ENCODE measurements around the gene KCNC3. TPM values are rescaled to one million over a fixed set of nuclear protein-coding genes. Genes with fewer than 3 reads are reported as not detected.
A peak's percentile ranks its signal among the peaks of the same experiment; 100 is the strongest.

KCNC3 gene
- total and polyA plus RNA-seq, 10 of the 15 experiments (the other 5 are each of a cell fraction or from before 2014, with no cell fraction given): 0.08 to 3.8 (median 0.44) TPM; not detected in 2

DNA sequence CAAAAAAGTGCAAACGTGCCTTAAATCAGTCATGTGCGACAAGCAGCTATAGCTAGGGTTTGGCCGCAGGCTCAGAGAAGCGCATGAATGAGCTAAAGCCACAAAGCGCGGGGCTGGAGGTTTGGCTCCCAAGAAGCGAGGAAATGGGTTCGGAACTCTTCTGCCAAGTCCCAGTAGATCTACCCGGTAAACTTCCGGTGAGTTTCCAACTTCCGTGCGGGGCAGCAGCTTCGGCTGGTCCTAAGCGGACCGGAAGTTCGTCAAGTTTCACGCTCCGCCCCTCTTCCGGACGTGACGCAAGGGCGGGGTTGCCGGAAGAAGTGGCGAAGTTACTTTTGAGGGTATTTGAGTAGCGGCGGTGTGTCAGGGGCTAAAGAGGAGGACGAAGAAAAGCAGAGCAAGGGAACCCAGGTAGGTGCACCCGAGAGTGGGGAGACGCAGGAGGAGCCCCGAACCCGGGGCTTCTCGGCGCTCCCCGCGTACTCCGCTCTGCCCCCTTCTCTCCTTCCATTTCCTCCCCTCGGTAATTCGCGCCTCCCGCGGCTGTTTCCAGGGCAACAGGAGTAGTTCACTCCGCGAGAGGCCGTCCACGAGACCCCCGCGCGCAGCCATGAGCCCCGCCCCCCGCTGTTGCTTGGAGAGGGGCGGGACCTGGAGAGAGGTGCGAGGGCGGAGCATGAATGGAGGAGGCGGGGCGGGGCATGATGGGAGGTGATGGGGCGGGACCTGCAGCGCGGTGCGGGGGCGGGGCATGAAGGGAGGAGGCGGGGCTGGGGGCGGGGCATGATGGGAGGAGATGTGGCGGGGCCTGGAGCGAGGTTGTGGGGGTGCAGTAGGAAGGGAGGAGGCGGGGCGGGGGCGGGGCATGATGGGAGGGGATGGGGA, 47.2 kb upstream of the KCNC3 start, which contains the start of gene NR1H2:
TSS of gene NR1H2 (plus strand) at position 292 of the 885 bp plus-strand sequence. CDS start 1,149 bp downstream, outside the sequence.
- peak; percentile 98 for FAIRE-seq
- RAD21 ChIA-PET (ENCODE audit: unreplicated experiment): interaction anchor here (1.0 to 1.6 kb wide), 5 partner anchors 19 to 86 kb away, joined by 3 to 8 read pairs (median 4); no protein-coding TSS in a partner anchor
- intact Hi-C loops (cut with micrococcal nuclease; ENCODE audit: unreplicated experiment): no loop called here
- peaks cover 7% of the 10 kb centered on the region; the same call in 1 of the 2 replicates for H3K4me1 ChIP-seq (ENCODE audit: control insufficient read depth, insufficient read depth, low read length)
- H3K79me2 ChIP-seq (ENCODE audit: control insufficient read depth, insufficient read depth, low read length): peaks cover 5% of the 10 kb centered on the region
- no TSS peak for BruUV-seq (replicated peaks)
- in situ Hi-C loops (cut with MboI): no loop called here
- H3K9me3 ChIP-seq (replicated peaks; ENCODE audit: control insufficient read depth, insufficient read depth, low read length): no peaks in the 10 kb centered on the region
- H2AFZ ChIP-seq (ENCODE audit: control insufficient read depth, low read depth, low read length): peak within 1 kb of the TSS; percentile 86
- peaks cover 5 to 16% of the 10 kb centered on the region in 2 experiments; a peak in 3 of 4 replicates for H3K36me3 ChIP-seq (ENCODE audit: control insufficient read depth in 2 of 2, insufficient read depth in 2 of 2, low read length in 1 of 2)
- H3K9ac ChIP-seq (ENCODE audit: control insufficient read depth, insufficient read depth, low read length): peak within 1 kb of the TSS; percentile 91
- WGBS (ENCODE audit: insufficient coverage, insufficient replicate concordance, low lambda C conversion rate, missing lambda C conversion rate): under 1% methylated on average over 48 of the region's 67 CpGs
- POLR2A ChIA-PET: interaction anchor here (0.5 to 2.1 kb wide), 9 partner anchors 8 to 84 kb away, joined by 3 to 10 read pairs (median 4); partner anchors contain the start of genes POLD1 and SPIB
- DNase-seq (ENCODE audit: low read depth, low spot score): peak; percentile 90
- H3K27ac ChIP-seq (ENCODE audit: control insufficient read depth, insufficient read depth): peak within 1 kb of the TSS; percentile 94
- no peaks in the 10 kb centered on the region for H3K27me3 ChIP-seq (replicated peaks in 1 of 2; ENCODE audit: control insufficient read depth in 2 of 2, insufficient read depth in 2 of 2, low read length in 1 of 2)
- CTCF ChIA-PET: interaction anchor here (0.6 to 2.4 kb wide), 8 partner anchors 10 to 180 kb away, joined by 3 to 11 read pairs (median 5); partner anchors contain the start of genes KCNC3 and NAPSA
- SMC1A ChIA-PET (ENCODE audit: uncharacterized antibody, unreplicated experiment): interaction anchor here (0.7 to 2.3 kb wide), 8 partner anchors 9 to 407 kb away, joined by 3 to 16 read pairs (median 4); partner anchors contain the start of gene POLD1
- H4K20me1 ChIP-seq (ENCODE audit: control insufficient read depth, insufficient read depth): no peaks in the 10 kb centered on the region
- H3K4me2 ChIP-seq (ENCODE audit: control insufficient read depth, insufficient read depth): peak within 1 kb of the TSS; percentile 71
- peak; percentile 95 for ATAC-seq
- peak within 1 kb of the TSS; percentile 79 for H3K4me3 ChIP-seq
- 0 out of 4 replicates have a peak, but pooled peaks of 1 of the 2 experiments have one; percentile 24 for TF ChIP-seq CEBPB (IDR thresholded peaks at IDR 0.05; ENCODE audit: borderline replicate concordance in 1 of 2, low read depth in 2 of 2, low read length in 2 of 2)
- TF ChIP-seq PAX8 (IDR thresholded peaks at IDR 0.05): no peak
- TF ChIP-seq CHD4 (IDR thresholded peaks at IDR 0.05): no peak
- no peak; the same call in 1 of the 2 replicates for TF ChIP-seq CHD2 (IDR thresholded peaks at IDR 0.05; ENCODE audit: borderline replicate concordance, low read depth, low read length)
- TF ChIP-seq RELA (IDR thresholded peaks at IDR 0.05; ENCODE audit: borderline replicate concordance, partially characterized antibody): peak; percentile 57
- TF ChIP-seq, protein P1, sequence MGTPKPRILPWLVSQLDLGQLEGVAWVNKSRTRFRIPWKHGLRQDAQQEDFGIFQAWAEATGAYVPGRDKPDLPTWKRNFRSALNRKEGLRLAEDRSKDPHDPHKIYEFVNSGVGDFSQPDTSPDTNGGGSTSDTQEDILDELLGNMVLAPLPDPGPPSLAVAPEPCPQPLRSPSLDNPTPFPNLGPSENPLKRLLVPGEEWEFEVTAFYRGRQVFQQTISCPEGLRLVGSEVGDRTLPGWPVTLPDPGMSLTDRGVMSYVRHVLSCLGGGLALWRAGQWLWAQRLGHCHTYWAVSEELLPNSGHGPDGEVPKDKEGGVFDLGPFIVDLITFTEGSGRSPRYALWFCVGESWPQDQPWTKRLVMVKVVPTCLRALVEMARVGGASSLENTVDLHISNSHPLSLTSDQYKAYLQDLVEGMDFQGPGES (IDR thresholded peaks at IDR 0.05): 0 out of 2 replicates have a peak, but pooled peaks have one; percentile 50
- TF ChIP-seq, protein P2, sequence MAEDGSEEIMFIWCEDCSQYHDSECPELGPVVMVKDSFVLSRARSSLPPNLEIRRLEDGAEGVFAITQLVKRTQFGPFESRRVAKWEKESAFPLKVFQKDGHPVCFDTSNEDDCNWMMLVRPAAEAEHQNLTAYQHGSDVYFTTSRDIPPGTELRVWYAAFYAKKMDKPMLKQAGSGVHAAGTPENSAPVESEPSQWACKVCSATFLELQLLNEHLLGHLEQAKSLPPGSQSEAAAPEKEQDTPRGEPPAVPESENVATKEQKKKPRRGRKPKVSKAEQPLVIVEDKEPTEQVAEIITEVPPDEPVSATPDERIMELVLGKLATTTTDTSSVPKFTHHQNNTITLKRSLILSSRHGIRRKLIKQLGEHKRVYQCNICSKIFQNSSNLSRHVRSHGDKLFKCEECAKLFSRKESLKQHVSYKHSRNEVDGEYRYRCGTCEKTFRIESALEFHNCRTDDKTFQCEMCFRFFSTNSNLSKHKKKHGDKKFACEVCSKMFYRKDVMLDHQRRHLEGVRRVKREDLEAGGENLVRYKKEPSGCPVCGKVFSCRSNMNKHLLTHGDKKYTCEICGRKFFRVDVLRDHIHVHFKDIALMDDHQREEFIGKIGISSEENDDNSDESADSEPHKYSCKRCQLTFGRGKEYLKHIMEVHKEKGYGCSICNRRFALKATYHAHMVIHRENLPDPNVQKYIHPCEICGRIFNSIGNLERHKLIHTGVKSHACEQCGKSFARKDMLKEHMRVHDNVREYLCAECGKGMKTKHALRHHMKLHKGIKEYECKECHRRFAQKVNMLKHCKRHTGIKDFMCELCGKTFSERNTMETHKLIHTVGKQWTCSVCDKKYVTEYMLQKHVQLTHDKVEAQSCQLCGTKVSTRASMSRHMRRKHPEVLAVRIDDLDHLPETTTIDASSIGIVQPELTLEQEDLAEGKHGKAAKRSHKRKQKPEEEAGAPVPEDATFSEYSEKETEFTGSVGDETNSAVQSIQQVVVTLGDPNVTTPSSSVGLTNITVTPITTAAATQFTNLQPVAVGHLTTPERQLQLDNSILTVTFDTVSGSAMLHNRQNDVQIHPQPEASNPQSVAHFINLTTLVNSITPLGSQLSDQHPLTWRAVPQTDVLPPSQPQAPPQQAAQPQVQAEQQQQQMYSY (CRISPR knock-in tag; IDR thresholded peaks at IDR 0.05): no peak
- TF ChIP-seq, protein P3, sequence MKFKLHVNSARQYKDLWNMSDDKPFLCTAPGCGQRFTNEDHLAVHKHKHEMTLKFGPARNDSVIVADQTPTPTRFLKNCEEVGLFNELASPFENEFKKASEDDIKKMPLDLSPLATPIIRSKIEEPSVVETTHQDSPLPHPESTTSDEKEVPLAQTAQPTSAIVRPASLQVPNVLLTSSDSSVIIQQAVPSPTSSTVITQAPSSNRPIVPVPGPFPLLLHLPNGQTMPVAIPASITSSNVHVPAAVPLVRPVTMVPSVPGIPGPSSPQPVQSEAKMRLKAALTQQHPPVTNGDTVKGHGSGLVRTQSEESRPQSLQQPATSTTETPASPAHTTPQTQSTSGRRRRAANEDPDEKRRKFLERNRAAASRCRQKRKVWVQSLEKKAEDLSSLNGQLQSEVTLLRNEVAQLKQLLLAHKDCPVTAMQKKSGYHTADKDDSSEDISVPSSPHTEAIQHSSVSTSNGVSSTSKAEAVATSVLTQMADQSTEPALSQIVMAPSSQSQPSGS (IDR thresholded peaks at IDR 0.05; ENCODE audit: low read length): no peak; the same call in 1 of the 2 replicates
- no peak for TF ChIP-seq FOS (IDR thresholded peaks at IDR 0.05; ENCODE audit: borderline replicate concordance, extremely low read depth, insufficient read length)
- 0 out of 2 replicates have a peak, but pooled peaks have one; percentile 40 for TF ChIP-seq PAX5 (IDR thresholded peaks at IDR 0.05; ENCODE audit: borderline replicate concordance, low read depth, low read length)
- no peak; the same call in 1 of the 2 replicates for TF ChIP-seq NFIC (IDR thresholded peaks at IDR 0.05; ENCODE audit: low read depth, low read length)
- peak; percentile 91; the same call in 1 of the 2 replicates for TF ChIP-seq RCOR1 (conservative IDR thresholded peaks at IDR 0.05; ENCODE audit: low read depth, low read length)
- TF ChIP-seq LARP7 (IDR thresholded peaks at IDR 0.05): peak; percentile 96
- no peak for TF ChIP-seq MEF2A (IDR thresholded peaks at IDR 0.05; ENCODE audit: insufficient read depth, low read depth, low read length)
- TF ChIP-seq GATAD2B (conservative IDR thresholded peaks at IDR 0.05; ENCODE audit: low read depth): peak; percentile 78
- no peak for TF ChIP-seq KDM1A (IDR thresholded peaks at IDR 0.05; ENCODE audit: borderline replicate concordance)
- TF ChIP-seq ZNF622 (IDR thresholded peaks at IDR 0.05): no peak
